ENCODE results near the gene ACSM2A.
"Not testable (repeated sequence)": the region's sequence is repeated elsewhere in the genome, so short reads cannot be mapped to it uniquely, and the experiment has no call there.

Gene ACSM2A

GRCh38 chr16:20517149-20517548 is 65.8 kb downstream of the ACSM2A start:
- DNase-seq (ENCODE audit: low spot score): no peak
- no peak for TF ChIP-seq CTCF (IDR thresholded peaks at IDR 0.05; ENCODE audit: extremely low read depth, missing control alignments)

GRCh38 chr16:20519231-20519630 is 67.9 kb downstream of the ACSM2A start:
- DNase-seq (ENCODE audit: low spot score): no peak
- no peak for TF ChIP-seq CTCF (IDR thresholded peaks at IDR 0.05; ENCODE audit: extremely low read depth, missing control alignments)

- TF ChIP-seq CTCF (IDR thresholded peaks at IDR 0.05; ENCODE audit: extremely low read depth, missing control alignments): no peak
- no peak for DNase-seq (ENCODE audit: low spot score)
Observed at GRCh38 chr16:20520103-20520502, 68.8 kb downstream of the ACSM2A start.

GRCh38 chr16:20531795-20532194 is 80.5 kb downstream of the ACSM2A start:
- not testable (repeated sequence) for DNase-seq (ENCODE audit: low spot score)

- not testable (repeated sequence) for DNase-seq (ENCODE audit: low spot score)
Observed at GRCh38 chr16:20532284-20532792, 81.0 kb downstream of the ACSM2A start.

- not testable (repeated sequence) for DNase-seq (ENCODE audit: low spot score)
Observed at GRCh38 chr16:20536669-20537068, 85.3 kb downstream of the ACSM2A start.
